Hepatocyte (in vitro differentiated cells): Measurements from ENCODE around the gene DCDC2B. TPM values are rescaled to one million over a fixed set of nuclear protein-coding genes. Genes with fewer than 3 reads are reported as not detected.
A peak's percentile ranks its signal among the peaks of the same experiment; 100 is the strongest.

Experiments used
- DNase-seq: peaks from one replicate; pipeline ENCODE4 v3.0.0-alpha.2; 2016; ENCODE audit warnings: low spot score
- H2AFZ ChIP-seq: fragments of 200-600 bp; sonication (generic); 2 replicates; pipeline ENCODE4 v1.6.0; 2016; ENCODE audit warnings: antibody characterized with exemption, mild to moderate bottlenecking
- H3K27ac ChIP-seq: fragments of 200-600 bp; sonication (generic); 2 replicates; pipeline ENCODE4 v1.5.1; 2016; ENCODE audit warnings: mild to moderate bottlenecking
- H3K27me3 ChIP-seq: fragments of 200-600 bp; sonication (generic); 2 replicates; pipeline ENCODE4 v1.6.1; 2016
- H3K36me3 ChIP-seq: fragments of 200-600 bp; sonication (generic); replicated peaks from 2 replicates; pipeline ENCODE4 v1.5.1; 2016; ENCODE audit warnings: low read depth; ENCODE audit not compliant: insufficient read depth
- H3K4me1 ChIP-seq: fragments of 200-600 bp; sonication (generic); 2 replicates; pipeline ENCODE4 v1.5.1; 2016; ENCODE audit warnings: mild to moderate bottlenecking, moderate library complexity; ENCODE audit not compliant: insufficient read depth
- H3K4me2 ChIP-seq: fragments of 200-600 bp; sonication (generic); 2 replicates; pipeline ENCODE4 v1.6.0; 2016
- H3K4me3 ChIP-seq: fragments of 200-600 bp; sonication (generic); 2 replicates; pipeline ENCODE4 v1.5.1; 2016; ENCODE audit warnings: mild to moderate bottlenecking
- H3K79me2 ChIP-seq: fragments of 200-600 bp; sonication (generic); 2 replicates; pipeline ENCODE4 v1.6.0; 2017; ENCODE audit warnings: mild to moderate bottlenecking
- H3K9me2 ChIP-seq: fragments of 200-600 bp; sonication (generic); replicated peaks from 2 replicates; pipeline ENCODE4 v1.6.0; 2017; ENCODE audit warnings: mild to moderate bottlenecking; ENCODE audit not compliant: insufficient read depth
- H3K9me3 ChIP-seq: fragments of 200-600 bp; sonication (generic); 2 replicates; pipeline ENCODE4 v1.5.1; 2016; ENCODE audit warnings: low read depth, mild to moderate bottlenecking
- H4K20me1 ChIP-seq: fragments of 200-600 bp; sonication (generic); 2 replicates; pipeline ENCODE4 v1.6.0; 2016; ENCODE audit warnings: mild to moderate bottlenecking; ENCODE audit not compliant: insufficient read depth, poor library complexity, severe bottlenecking
- CTCF ChIP-seq: fragments of 200-600 bp; sonication (generic); IDR thresholded peaks from 2 replicates; pipeline ENCODE4 v1.5.1; 2016; ENCODE audit warnings: antibody characterized with exemption, mild to moderate bottlenecking; ENCODE audit not compliant: poor library complexity
- EZH2 ChIP-seq: fragments of 200-600 bp; sonication (generic); IDR thresholded peaks from 2 replicates; pipeline ENCODE4 v1.6.1; 2016; ENCODE audit warnings: antibody characterized with exemption, mild to moderate bottlenecking, borderline replicate concordance
- EZH2phosphoT487 ChIP-seq: fragments of 200-600 bp; sonication (generic); IDR thresholded peaks from one replicate; pipeline ENCODE4 v1.6.1; 2018; ENCODE audit warnings: antibody characterized with exemption, mild to moderate bottlenecking, low read depth, moderate library complexity; ENCODE audit not compliant: unreplicated experiment, severe bottlenecking
- WGBS: methylation state at CpG from one replicate; pipeline ENCODE4 v1.1.6; 2016; ENCODE audit warnings: low lambda C conversion rate; ENCODE audit errors: missing lambda C conversion rate; 5-methylcytosine and 5-hydroxymethylcytosine counted together
- polyA plus RNA-seq: library from polyadenylated mRNA; unstranded; fragments of >200 nt; fragmentation: Nextera tagmentation; extraction: Ambion mirVana; gene quantifications from 2 replicates; pipeline ENCODE4 v1.2.1, GENCODE V29; 2016
- total RNA-seq: library from RNA; depleted of rRNA; stranded (reverse); fragments of >200 nt; gene quantifications from 2 replicates; pipeline ENCODE4 v1.2.3, GENCODE V29; 2014

DCDC2B gene
- total and polyA plus RNA-seq, 2 experiments from 2014 or later = 0.17 TPM; not detected in 1

- no peaks in the 10 kb centered on the region for H3K36me3 ChIP-seq
- H3K4me3 ChIP-seq = peak within 1 kb of the TSS; percentile 36
- no peaks in the 10 kb centered on the region for H3K9me3 ChIP-seq
- H3K9me2 ChIP-seq = no peaks in the 10 kb centered on the region
- no peaks in the 10 kb centered on the region for H3K4me1 ChIP-seq
- peak; percentile 96 for DNase-seq
- no peak within 1 kb of the TSS for H3K27ac ChIP-seq
- H3K4me2 ChIP-seq = peak within 1 kb of the TSS; percentile 88
- H4K20me1 ChIP-seq = no peaks in the 10 kb centered on the region
- H3K79me2 ChIP-seq = no peaks in the 10 kb centered on the region
- no peak for TF ChIP-seq CTCF
- TF ChIP-seq EZH2phosphoT487 = no peak
- TF ChIP-seq EZH2 = no peak
- 5% methylated on average over 76 of the region's 77 CpGs for WGBS
- H2AFZ ChIP-seq = peak within 1 kb of the TSS; percentile 61
- no peaks in the 10 kb centered on the region for H3K27me3 ChIP-seq
These were observed 3.2 kb upstream of the DCDC2B start, which contains the start of gene IQCC for GRCh38 chr1:32205401-32206370. Gene IQCC (plus strand): TSS chr1:32205671. CDS start chr1:32205682, 11 bp downstream.

DNA sequence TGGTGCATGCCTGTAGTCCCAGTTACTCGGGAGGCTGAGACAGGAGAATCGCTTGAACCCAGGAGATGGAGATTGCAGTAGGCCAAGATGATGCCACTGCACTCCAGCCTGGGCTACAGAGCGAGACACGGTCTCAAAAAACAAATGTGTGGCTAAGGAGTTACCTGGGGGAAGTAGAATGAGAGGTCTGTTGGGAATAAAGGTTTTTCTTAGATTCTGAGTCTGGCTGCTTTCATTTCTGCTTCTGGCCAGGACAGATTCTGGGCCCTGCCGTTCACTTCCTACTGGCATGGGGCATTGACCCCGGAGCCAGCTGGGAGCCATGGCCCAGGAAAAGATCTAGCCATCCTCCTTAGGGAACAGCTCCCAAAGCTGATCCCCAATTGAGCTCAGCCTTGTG lies 420 bp upstream of the DCDC2B start:
- no peaks in the 10 kb centered on the region for H4K20me1 ChIP-seq
- no peaks in the 10 kb centered on the region for H3K36me3 ChIP-seq
- DNase-seq = no peak
- no peaks in the 10 kb centered on the region for H3K9me2 ChIP-seq
- H3K27ac ChIP-seq = no peak overlapping the region
- H3K4me1 ChIP-seq = no peaks in the 10 kb centered on the region
- H3K4me2 ChIP-seq = no peak overlapping the region
- TF ChIP-seq CTCF = no peak
- no peak for TF ChIP-seq EZH2
- no peak for TF ChIP-seq EZH2phosphoT487
- no peaks in the 10 kb centered on the region for H3K79me2 ChIP-seq
- no peak overlapping the region for H2AFZ ChIP-seq
- no peak overlapping the region for H3K4me3 ChIP-seq
- WGBS = 96% methylated on average over 6 of the region's 6 CpGs
- H3K9me3 ChIP-seq = no peaks in the 10 kb centered on the region
- H3K27me3 ChIP-seq = no peaks in the 10 kb centered on the region

DNA sequence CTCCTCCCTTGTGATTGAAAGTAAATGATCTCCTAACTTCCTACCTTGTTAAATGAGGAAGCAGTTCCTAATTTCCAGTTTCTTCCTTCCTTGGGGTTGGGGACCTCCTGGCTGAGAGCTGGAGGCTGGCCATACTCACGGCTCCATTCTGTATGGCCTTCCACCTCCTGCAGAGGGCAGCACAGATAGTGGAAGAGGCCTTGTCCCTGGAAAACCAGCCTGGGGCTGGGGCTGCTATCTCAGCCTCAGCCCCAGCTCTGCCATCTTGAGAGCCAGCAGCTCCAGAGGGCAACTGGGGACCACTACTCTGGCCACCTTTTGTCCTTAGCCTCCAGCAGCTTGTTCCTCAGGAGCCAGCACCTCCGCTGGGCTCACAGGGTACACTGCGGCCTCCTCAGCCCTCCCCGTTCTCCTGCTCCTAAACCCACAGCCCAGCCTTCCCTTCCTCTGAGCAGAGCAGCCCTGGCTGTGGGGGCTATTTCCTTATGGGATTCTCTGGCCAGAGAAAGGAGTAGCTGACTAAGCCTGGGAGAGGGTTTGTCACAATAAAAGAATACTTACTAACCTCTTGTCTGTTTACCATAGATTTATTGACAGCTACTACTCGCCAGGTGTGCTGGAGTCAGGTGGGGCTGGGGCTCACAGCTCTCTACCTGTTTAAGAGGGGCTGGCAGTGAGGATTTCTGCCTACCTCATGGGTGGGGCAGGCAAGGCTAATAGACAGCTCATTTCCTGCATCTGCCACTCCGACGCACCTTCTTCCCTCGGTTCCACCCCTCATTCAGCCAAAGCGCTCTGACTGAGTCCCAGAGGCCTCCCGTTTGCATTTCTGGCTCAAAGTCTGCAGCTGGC lies 7.0 kb downstream of the DCDC2B start:
- H2AFZ ChIP-seq = no peak overlapping the region
- H4K20me1 ChIP-seq = no peaks in the 10 kb centered on the region
- 84% methylated on average over 10 of the region's 10 CpGs for WGBS
- no peaks in the 10 kb centered on the region for H3K9me2 ChIP-seq
- peak; percentile 87 for DNase-seq
- H3K4me3 ChIP-seq = no peak overlapping the region
- no peaks in the 10 kb centered on the region for H3K9me3 ChIP-seq
- no peaks in the 10 kb centered on the region for H3K27me3 ChIP-seq
- no peaks in the 10 kb centered on the region for H3K36me3 ChIP-seq
- peaks cover 5% of the 10 kb centered on the region for H3K4me1 ChIP-seq
- peak overlapping the region; percentile 83 for H3K27ac ChIP-seq
- peaks cover 12% of the 10 kb centered on the region for H3K79me2 ChIP-seq
- H3K4me2 ChIP-seq = no peak overlapping the region
- TF ChIP-seq EZH2phosphoT487 (no peak), CTCF (peak; percentile 72)
